Fibroblast of upper back skin (primary cell): ENCODE data around the gene SRSF11.
A peak's percentile ranks its signal among the peaks of the same experiment; 100 is the strongest.

ENCODE experiments used
- DNase-seq: peaks from one replicate; pipeline ENCODE4 v3.0.0-alpha.2; 2013

SRSF11 gene

GRCh38 chr1:70222716-70223235 is 1.6 kb downstream of the SRSF11 start:
- no peak for DNase-seq

- DNase-seq, result no peak
These were observed 3.8 kb downstream of the SRSF11 start for GRCh38 chr1:70224954-70225353.

- no peak for DNase-seq
These were observed 6.3 kb downstream of the SRSF11 start for GRCh38 chr1:70227439-70227838.

GRCh38 chr1:70228670-70229069 is 7.5 kb downstream of the SRSF11 start:
- DNase-seq, result no peak

GRCh38 chr1:70231475-70231874 is 10.3 kb downstream of the SRSF11 start:
- no peak for DNase-seq

GRCh38 chr1:70234733-70235132 is 13.6 kb downstream of the SRSF11 start:
- no peak for DNase-seq

- DNase-seq, result no peak
These were observed 18.8 kb downstream of the SRSF11 start for GRCh38 chr1:70239940-70240339.

GRCh38 chr1:70247122-70247521 is 25.9 kb downstream of the SRSF11 start:
- DNase-seq, result no peak

GRCh38 chr1:70247768-70248167 is 26.6 kb downstream of the SRSF11 start:
- no peak for DNase-seq

- no peak for DNase-seq
These were observed 27.5 kb downstream of the SRSF11 start for GRCh38 chr1:70248729-70249128.

- DNase-seq, result no peak
These were observed 35.5 kb downstream of the SRSF11 start for GRCh38 chr1:70256664-70257063.

- DNase-seq, result no peak
These were observed 43.7 kb downstream of the SRSF11 start for GRCh38 chr1:70264839-70265238.

GRCh38 chr1:70265946-70266345 is 44.8 kb downstream of the SRSF11 start:
- DNase-seq, result peak; percentile 7

GRCh38 chr1:70277875-70278274 is 56.7 kb downstream of the SRSF11 start:
- DNase-seq, result no peak

GRCh38 chr1:70278710-70279109 is 57.5 kb downstream of the SRSF11 start:
- no peak for DNase-seq

GRCh38 chr1:70284366-70284765 is 63.2 kb downstream of the SRSF11 start:
- DNase-seq, result no peak

- DNase-seq, result no peak
These were observed 65.3 kb downstream of the SRSF11 start for GRCh38 chr1:70286453-70286852.

- DNase-seq, result no peak
These were observed 67.0 kb downstream of the SRSF11 start for GRCh38 chr1:70288166-70288565.

GRCh38 chr1:70290218-70290617 is 69.0 kb downstream of the SRSF11 start:
- DNase-seq, result peak; percentile 14

- DNase-seq, result no peak
These were observed 72.1 kb downstream of the SRSF11 start for GRCh38 chr1:70293186-70293843.

- DNase-seq, result no peak
These were observed 74.6 kb downstream of the SRSF11 start for GRCh38 chr1:70295749-70296148.

GRCh38 chr1:70299472-70299871 is 78.3 kb downstream of the SRSF11 start:
- no peak for DNase-seq
